ENCODE measurements around the gene SLAMF8.

Gene SLAMF8

GRCh38 chr1:159815926-159816325, 10.7 kb upstream of the SLAMF8 start:
- no peak for TF ChIP-seq POLR2AphosphoS5 (IDR thresholded peaks at IDR 0.05; ENCODE audit: low read depth, low read length)
- TF ChIP-seq REST (IDR thresholded peaks at IDR 0.05; ENCODE audit: insufficient read depth in 1 of 2, low read depth in 2 of 2, low read length in 2 of 2) = no peak
- no peak for TF ChIP-seq SIN3A (IDR thresholded peaks at IDR 0.05; ENCODE audit: borderline replicate concordance, insufficient read depth, low read length)
- TF ChIP-seq FOXP2 (optimal IDR thresholded peaks at IDR 0.05; ENCODE audit: borderline replicate concordance, extremely low read depth, extremely low read length, insufficient read depth) = no peak
- no peak for TF ChIP-seq TAF1 (IDR thresholded peaks at IDR 0.05; ENCODE audit: borderline replicate concordance, insufficient read depth, low read length)

DNA sequence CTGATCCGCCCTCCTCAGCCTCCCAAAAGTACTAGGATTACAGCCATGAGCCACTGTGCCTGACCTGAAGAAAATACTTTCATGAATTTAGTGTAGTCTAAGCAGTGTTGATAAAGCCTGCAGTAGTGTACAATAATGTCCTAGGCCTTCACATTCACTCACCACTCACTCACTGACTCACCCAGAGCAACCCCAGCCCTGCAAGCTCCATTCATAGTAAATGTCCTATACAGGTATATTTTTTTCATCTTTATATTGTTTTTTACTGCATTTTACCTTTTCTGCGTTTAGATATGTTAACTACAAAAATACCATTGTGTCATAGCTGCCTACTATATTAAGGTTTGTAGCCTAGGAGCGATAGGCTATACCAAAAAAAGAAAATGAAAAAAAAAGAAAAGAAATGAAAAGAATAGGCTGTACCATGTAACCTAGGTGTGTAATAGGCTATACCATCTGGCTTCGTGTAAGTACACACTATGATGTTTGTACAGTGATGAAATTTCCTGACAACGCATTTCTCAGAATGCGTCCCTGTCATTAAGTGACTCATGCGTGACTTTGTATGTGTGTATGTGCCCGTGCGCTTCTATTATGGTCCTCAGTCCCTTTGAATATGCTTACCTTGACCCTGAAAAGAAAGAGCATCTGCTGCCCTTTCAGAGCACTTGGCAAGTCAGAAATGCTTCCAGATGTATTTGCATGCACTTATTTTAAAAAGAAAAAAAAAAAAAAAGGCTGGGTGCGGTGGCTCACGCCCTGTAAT, 9.2 kb upstream of the SLAMF8 start:
- TF ChIP-seq TAF1 (IDR thresholded peaks at IDR 0.05; ENCODE audit: borderline replicate concordance, insufficient read depth, low read length) (no peak), POLR2AphosphoS5 (IDR thresholded peaks at IDR 0.05; ENCODE audit: low read depth, low read length) (no peak), FOXP2 (optimal IDR thresholded peaks at IDR 0.05; ENCODE audit: borderline replicate concordance, extremely low read depth, extremely low read length, insufficient read depth) (no peak), SIN3A (IDR thresholded peaks at IDR 0.05; ENCODE audit: borderline replicate concordance, insufficient read depth, low read length) (no peak), REST (IDR thresholded peaks at IDR 0.05; ENCODE audit: insufficient read depth in 1 of 2, low read depth in 2 of 2, low read length in 2 of 2) (no peak)

DNA sequence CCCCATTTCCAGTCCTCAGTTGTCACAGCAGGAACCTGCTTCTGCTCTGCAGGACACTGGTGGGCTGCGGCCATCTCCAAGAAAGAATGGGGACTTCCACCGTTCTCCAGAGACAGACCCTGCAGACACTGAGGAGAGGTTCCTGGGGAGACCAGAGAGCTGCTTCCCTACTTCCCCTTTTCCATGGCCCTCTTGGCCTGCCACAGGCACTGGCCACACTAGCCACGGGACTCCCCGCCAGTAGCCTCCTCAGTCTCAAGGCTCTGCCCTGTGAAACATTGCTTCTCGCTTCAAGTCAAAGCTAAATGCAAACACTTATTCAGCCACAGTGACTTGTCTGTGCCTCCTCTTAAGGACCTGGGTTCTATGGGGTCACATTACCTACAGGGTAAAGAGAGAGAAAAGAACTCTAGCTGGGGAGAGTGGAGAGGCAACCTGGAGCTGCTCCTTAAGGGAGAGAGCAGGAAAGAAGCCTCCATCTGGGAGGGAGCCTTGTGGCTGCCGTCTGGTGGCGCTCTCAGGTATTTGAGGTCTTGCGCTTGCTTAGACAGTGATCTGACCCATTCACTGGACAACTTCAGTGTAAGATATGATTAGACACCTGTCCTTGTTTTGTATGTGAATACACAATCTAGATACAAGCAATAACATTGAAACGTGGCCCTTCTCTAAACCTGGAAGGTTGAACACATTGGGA, 5.4 kb upstream of the SLAMF8 start:
- TF ChIP-seq TAF1 (IDR thresholded peaks at IDR 0.05; ENCODE audit: borderline replicate concordance, insufficient read depth, low read length) = no peak
- no peak for TF ChIP-seq FOXP2 (optimal IDR thresholded peaks at IDR 0.05; ENCODE audit: borderline replicate concordance, extremely low read depth, extremely low read length, insufficient read depth)
- no peak for TF ChIP-seq SIN3A (IDR thresholded peaks at IDR 0.05; ENCODE audit: borderline replicate concordance, insufficient read depth, low read length)
- TF ChIP-seq REST (IDR thresholded peaks at IDR 0.05; ENCODE audit: insufficient read depth in 1 of 2, low read depth in 2 of 2, low read length in 2 of 2) = no peak
- TF ChIP-seq POLR2AphosphoS5 (IDR thresholded peaks at IDR 0.05; ENCODE audit: low read depth, low read length) = no peak

DNA sequence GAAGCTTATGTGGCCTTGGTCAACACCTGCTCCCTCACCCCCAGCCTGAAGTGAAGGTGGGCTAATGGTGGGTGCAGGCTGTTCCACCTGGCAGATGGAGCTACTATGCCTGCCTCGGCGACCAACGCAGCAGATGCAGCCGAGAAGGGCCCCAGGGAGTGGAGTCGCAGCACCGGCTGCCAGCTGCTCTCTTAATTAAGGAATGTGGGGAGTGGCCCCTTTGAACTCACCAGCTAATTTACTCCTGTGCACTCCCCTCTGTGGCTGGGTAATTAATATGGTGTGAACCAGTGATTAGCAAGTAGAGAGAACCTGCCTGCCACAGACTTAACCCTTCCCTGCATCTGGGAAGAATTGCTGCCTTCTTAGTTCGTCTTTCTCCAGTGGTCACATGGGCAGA, 3.3 kb upstream of the SLAMF8 start:
- TF ChIP-seq TAF1 (IDR thresholded peaks at IDR 0.05; ENCODE audit: borderline replicate concordance, insufficient read depth, low read length) = no peak
- no peak for TF ChIP-seq REST (IDR thresholded peaks at IDR 0.05; ENCODE audit: insufficient read depth in 1 of 2, low read depth in 2 of 2, low read length in 2 of 2)
- TF ChIP-seq FOXP2 (optimal IDR thresholded peaks at IDR 0.05; ENCODE audit: borderline replicate concordance, extremely low read depth, extremely low read length, insufficient read depth) = no peak
- TF ChIP-seq POLR2AphosphoS5 (IDR thresholded peaks at IDR 0.05; ENCODE audit: low read depth, low read length) = no peak
- TF ChIP-seq SIN3A (IDR thresholded peaks at IDR 0.05; ENCODE audit: borderline replicate concordance, insufficient read depth, low read length) = no peak
